SK-N-SH (cell line): Measurements from ENCODE around the gene TYR. TPM values are rescaled to one million over a fixed set of nuclear protein-coding genes. Genes with fewer than 3 reads are reported as not detected.

Experiments used
- polyA plus RNA-seq, 3 experiments: library from polyadenylated mRNA; depleted of rRNA; stranded (reverse); fragments of >200 nt; gene quantifications; 2 replicates each; pipeline ENCODE4 v1.2.3, GENCODE V29; 2012

The TYR gene
- polyA plus RNA-seq, 1 of the 3 experiments (the other 2 are of a cell fraction) = not detected

Other genes starting within 250 kb of the TYR start
- gene GRM5, start 111.9 kb upstream of the TYR start, polyA plus RNA-seq (2012; rRNA removed) = not detected in 2 replicates